DOHH2 (cell line): ENCODE data around the gene CCDC88C.

ENCODE experiments used
- H3F3A ChIP-seq: fragments of 200-600 bp; sonication (generic), shearing (Covaris generic); 2 replicates; pipeline ENCODE4 v1.6.0; 2016; ENCODE audit warnings: antibody characterized with exemption, mild to moderate bottlenecking; ENCODE audit not compliant: control insufficient read depth, insufficient read depth
- H3K27ac ChIP-seq: fragments of 200-600 bp; sonication (generic); 2 replicates; pipeline ENCODE4 v1.5.1; 2014; ENCODE audit warnings: low read depth, mild to moderate bottlenecking, low read length, moderate library complexity
- H3K27me3 ChIP-seq: fragments of 200-600 bp; sonication (generic); 2 replicates; pipeline ENCODE4 v1.6.1; 2014; ENCODE audit warnings: mild to moderate bottlenecking, low read length, mixed read lengths; ENCODE audit not compliant: control insufficient read depth
- H3K36me3 ChIP-seq: fragments of 200-600 bp; sonication (generic); 2 replicates; pipeline ENCODE4 v1.6.1; 2014; ENCODE audit warnings: mild to moderate bottlenecking, low read length, moderate library complexity, mixed read lengths; ENCODE audit not compliant: control insufficient read depth
- H3K4me1 ChIP-seq: fragments of 200-600 bp; sonication (generic); 2 replicates; pipeline ENCODE4 v1.6.1; 2014; ENCODE audit warnings: mild to moderate bottlenecking, low read length, mixed read lengths; ENCODE audit not compliant: control insufficient read depth
- H3K4me2 ChIP-seq: fragments of 200-600 bp; sonication (generic); 2 replicates; pipeline ENCODE4 v1.6.0; 2014; ENCODE audit warnings: mild to moderate bottlenecking, low read length, moderate library complexity
- H3K4me3 ChIP-seq: fragments of 200-600 bp; sonication (generic); 2 replicates; pipeline ENCODE4 v1.5.1; 2014; ENCODE audit warnings: mild to moderate bottlenecking, low read length, mixed read lengths
- H3K79me2 ChIP-seq: fragments of 200-600 bp; sonication (generic); 2 replicates; pipeline ENCODE4 v1.6.1; 2014; ENCODE audit warnings: mild to moderate bottlenecking, low read length, mixed read lengths; ENCODE audit not compliant: control insufficient read depth
- H3K9me2 ChIP-seq: fragments of 200-600 bp; sonication (generic); replicated peaks from 2 replicates; pipeline ENCODE4 v1.6.1; 2014; ENCODE audit warnings: mild to moderate bottlenecking, low read length, mixed read lengths; ENCODE audit not compliant: control insufficient read depth
- H3K9me3 ChIP-seq: fragments of 200-600 bp; sonication (generic); 2 replicates; pipeline ENCODE4 v1.6.1; 2014; ENCODE audit warnings: antibody characterized with exemption, low read length, mixed read lengths; ENCODE audit not compliant: control insufficient read depth, insufficient read depth
- H4K20me1 ChIP-seq: fragments of 200-600 bp; sonication (generic); 2 replicates; pipeline ENCODE4 v1.6.0; 2014; ENCODE audit warnings: low read depth, mild to moderate bottlenecking, antibody characterized with exemption, low read length, moderate library complexity; ENCODE audit not compliant: control insufficient read depth, insufficient read depth
- CTCF ChIP-seq: fragments of 200-600 bp; sonication (generic); IDR thresholded peaks from one replicate; pipeline ENCODE4 v1.5.1; 2014; ENCODE audit warnings: antibody characterized with exemption, mild to moderate bottlenecking, low read depth, low read length; ENCODE audit not compliant: poor library complexity, severe bottlenecking
- EZH2phosphoT487 ChIP-seq: fragments of 200-600 bp; sonication (generic); IDR thresholded peaks from 2 replicates; pipeline ENCODE4 v1.6.1; 2017; ENCODE audit warnings: borderline replicate concordance, mild to moderate bottlenecking, antibody characterized with exemption, low read length, moderate library complexity, mixed read lengths

Gene CCDC88C

GRCh38 chr14:91302391-91302790, 115.2 kb downstream of the CCDC88C start:
- Histone ChIP-seq H3K4me3 (no peak overlapping the region), H3F3A (peaks cover 15% of the 10 kb centered on the region), H3K9me2 (no peaks in the 10 kb centered on the region), H3K4me1 (peaks cover 9% of the 10 kb centered on the region), H3K79me2 (peaks cover 14% of the 10 kb centered on the region), H3K27me3 (no peaks in the 10 kb centered on the region), H4K20me1 (peaks cover 3% of the 10 kb centered on the region), H3K36me3 (peaks cover 97% of the 10 kb centered on the region), H3K27ac (no peak overlapping the region), H3K9me3 (no peaks in the 10 kb centered on the region), H3K4me2 (no peak overlapping the region)
- TF ChIP-seq EZH2phosphoT487 (no peak), CTCF (no peak)

- TF ChIP-seq EZH2phosphoT487 (no peak), CTCF (no peak)
- Histone ChIP-seq H3K36me3 (peaks cover 97% of the 10 kb centered on the region), H3K4me1 (peaks cover 9% of the 10 kb centered on the region), H3F3A (peaks cover 9% of the 10 kb centered on the region; the same call in 1 of the 2 replicates), H3K27me3 (no peaks in the 10 kb centered on the region), H4K20me1 (peaks cover 3% of the 10 kb centered on the region), H3K4me2 (no peak overlapping the region), H3K9me3 (no peaks in the 10 kb centered on the region), H3K9me2 (no peaks in the 10 kb centered on the region), H3K79me2 (peaks cover 14% of the 10 kb centered on the region), H3K27ac (no peak overlapping the region), H3K4me3 (no peak overlapping the region)
These were observed 116.7 kb downstream of the CCDC88C start for GRCh38 chr14:91300957-91301356.

GRCh38 chr14:91300283-91300895, 117.2 kb downstream of the CCDC88C start:
- H3K36me3 ChIP-seq, result peaks cover 97% of the 10 kb centered on the region
- peaks cover 8% of the 10 kb centered on the region; the same call in 1 of the 2 replicates for H3F3A ChIP-seq

More at GRCh38 chr14:91300283-91300895, 117.2 kb downstream of the CCDC88C start:
- Histone ChIP-seq H3K27me3 (no peaks in the 10 kb centered on the region), H3K9me2 (no peaks in the 10 kb centered on the region), H3K4me1 (peaks cover 9% of the 10 kb centered on the region), H3K4me2 (no peak overlapping the region), H4K20me1 (peaks cover 3% of the 10 kb centered on the region), H3K27ac (no peak overlapping the region), H3K9me3 (no peaks in the 10 kb centered on the region), H3K4me3 (no peak overlapping the region), H3K79me2 (peaks cover 14% of the 10 kb centered on the region)
- TF ChIP-seq EZH2phosphoT487 (no peak), CTCF (no peak)
